ENCODE measurements around the gene TRIM71.
"Not testable (repeated sequence)": the region's sequence is repeated elsewhere in the genome, so short reads cannot be mapped to it uniquely, and the experiment has no call there.

TRIM71 gene

GRCh38 chr3:32903953-32904352 is 86.2 kb downstream of the TRIM71 start:
- Histone ChIP-seq H3K27me3 (ENCODE audit: control insufficient read depth, insufficient read depth, low read length) (no peaks in the 10 kb centered on the region), H3K9ac (ENCODE audit: low read length) (no peak overlapping the region), H3K4me1 (ENCODE audit: control insufficient read depth, insufficient read depth, low read length) (no peaks in the 10 kb centered on the region), H3K4me3 (ENCODE audit: low read length) (no peak overlapping the region), H3K9me3 (ENCODE audit: control insufficient read depth, low read length) (no peaks in the 10 kb centered on the region), H3K36me3 (ENCODE audit: control insufficient read depth, insufficient read depth, low read length) (no peaks in the 10 kb centered on the region)

- peaks cover 3% of the 10 kb centered on the region for H3K27me3 ChIP-seq (ENCODE audit: control insufficient read depth, insufficient read depth, low read length)
- H3K4me1 ChIP-seq (ENCODE audit: control insufficient read depth, insufficient read depth, low read length), result no peaks in the 10 kb centered on the region
- H3K9me3 ChIP-seq (ENCODE audit: control insufficient read depth, low read length), result no peaks in the 10 kb centered on the region
- H3K36me3 ChIP-seq (ENCODE audit: control insufficient read depth, insufficient read depth, low read length), result no peaks in the 10 kb centered on the region
- H3K9ac ChIP-seq (ENCODE audit: low read length), result no peak overlapping the region
- no peak overlapping the region for H3K4me3 ChIP-seq (ENCODE audit: low read length)
Observed at GRCh38 chr3:32909999-32910398, 92.2 kb downstream of the TRIM71 start.

- Histone ChIP-seq H3K36me3 (ENCODE audit: control insufficient read depth, insufficient read depth, low read length) (no peaks in the 10 kb centered on the region), H3K27me3 (ENCODE audit: control insufficient read depth, insufficient read depth, low read length) (peaks cover 3% of the 10 kb centered on the region), H3K4me3 (ENCODE audit: low read length) (no peak overlapping the region), H3K4me1 (ENCODE audit: control insufficient read depth, insufficient read depth, low read length) (no peaks in the 10 kb centered on the region), H3K9ac (ENCODE audit: low read length) (no peak overlapping the region), H3K9me3 (ENCODE audit: control insufficient read depth, low read length) (no peaks in the 10 kb centered on the region)
Observed at GRCh38 chr3:32910954-32911353, 93.2 kb downstream of the TRIM71 start.

GRCh38 chr3:32912046-32912445 is 94.2 kb downstream of the TRIM71 start:
- Histone ChIP-seq H3K36me3 (ENCODE audit: control insufficient read depth, insufficient read depth, low read length) (no peaks in the 10 kb centered on the region), H3K27me3 (ENCODE audit: control insufficient read depth, insufficient read depth, low read length) (peaks cover 3% of the 10 kb centered on the region), H3K9ac (ENCODE audit: low read length) (no peak overlapping the region), H3K4me3 (ENCODE audit: low read length) (no peak overlapping the region), H3K4me1 (ENCODE audit: control insufficient read depth, insufficient read depth, low read length) (no peaks in the 10 kb centered on the region), H3K9me3 (ENCODE audit: control insufficient read depth, low read length) (no peaks in the 10 kb centered on the region)

- Histone ChIP-seq H3K9me3 (ENCODE audit: control insufficient read depth, low read length) (no peaks in the 10 kb centered on the region), H3K4me1 (ENCODE audit: control insufficient read depth, insufficient read depth, low read length) (no peaks in the 10 kb centered on the region), H3K4me3 (ENCODE audit: low read length) (no peak overlapping the region), H3K9ac (ENCODE audit: low read length) (no peak overlapping the region), H3K27me3 (ENCODE audit: control insufficient read depth, insufficient read depth, low read length) (peaks cover 3% of the 10 kb centered on the region), H3K36me3 (ENCODE audit: control insufficient read depth, insufficient read depth, low read length) (no peaks in the 10 kb centered on the region)
Observed at GRCh38 chr3:32913790-32914446, 96.1 kb downstream of the TRIM71 start.

GRCh38 chr3:32919920-32920319 is 102.1 kb downstream of the TRIM71 start:
- no peaks in the 10 kb centered on the region for H3K9me3 ChIP-seq (ENCODE audit: control insufficient read depth, low read length)
- no peaks in the 10 kb centered on the region for H3K27me3 ChIP-seq (ENCODE audit: control insufficient read depth, insufficient read depth, low read length)
- no peaks in the 10 kb centered on the region for H3K4me1 ChIP-seq (ENCODE audit: control insufficient read depth, insufficient read depth, low read length)
- no peak overlapping the region for H3K4me3 ChIP-seq (ENCODE audit: low read length)
- H3K36me3 ChIP-seq (ENCODE audit: control insufficient read depth, insufficient read depth, low read length), result no peaks in the 10 kb centered on the region
- H3K9ac ChIP-seq (ENCODE audit: low read length), result no peak overlapping the region

GRCh38 chr3:32922078-32922477 is 104.3 kb downstream of the TRIM71 start:
- no peak overlapping the region for H3K4me3 ChIP-seq (ENCODE audit: low read length)
- no peaks in the 10 kb centered on the region for H3K9me3 ChIP-seq (ENCODE audit: control insufficient read depth, low read length)
- no peaks in the 10 kb centered on the region for H3K36me3 ChIP-seq (ENCODE audit: control insufficient read depth, insufficient read depth, low read length)
- H3K27me3 ChIP-seq (ENCODE audit: control insufficient read depth, insufficient read depth, low read length), result no peaks in the 10 kb centered on the region
- H3K4me1 ChIP-seq (ENCODE audit: control insufficient read depth, insufficient read depth, low read length), result no peaks in the 10 kb centered on the region
- no peak overlapping the region for H3K9ac ChIP-seq (ENCODE audit: low read length)

- Histone ChIP-seq H3K27me3 (ENCODE audit: control insufficient read depth, insufficient read depth, low read length) (no peaks in the 10 kb centered on the region), H3K9ac (ENCODE audit: low read length) (no peak overlapping the region), H3K4me3 (ENCODE audit: low read length) (no peak overlapping the region), H3K36me3 (ENCODE audit: control insufficient read depth, insufficient read depth, low read length) (no peaks in the 10 kb centered on the region), H3K9me3 (ENCODE audit: control insufficient read depth, low read length) (no peaks in the 10 kb centered on the region), H3K4me1 (ENCODE audit: control insufficient read depth, insufficient read depth, low read length) (no peaks in the 10 kb centered on the region)
Observed at GRCh38 chr3:32930161-32930560, 112.4 kb downstream of the TRIM71 start.

- H3K4me3 ChIP-seq (ENCODE audit: low read length); H3K9ac ChIP-seq (ENCODE audit: low read length); H3K27me3 ChIP-seq (ENCODE audit: control insufficient read depth, insufficient read depth, low read length); H3K4me1 ChIP-seq (ENCODE audit: control insufficient read depth, insufficient read depth, low read length); H3K9me3 ChIP-seq (ENCODE audit: control insufficient read depth, low read length); H3K36me3 ChIP-seq (ENCODE audit: control insufficient read depth, insufficient read depth, low read length): not testable (repeated sequence)
Observed at GRCh38 chr3:32931273-32931672, 113.5 kb downstream of the TRIM71 start.

- Histone ChIP-seq H3K9ac (ENCODE audit: low read length) (no peak overlapping the region), H3K9me3 (ENCODE audit: control insufficient read depth, low read length) (no peaks in the 10 kb centered on the region), H3K27me3 (ENCODE audit: control insufficient read depth, insufficient read depth, low read length) (no peaks in the 10 kb centered on the region), H3K4me3 (ENCODE audit: low read length) (no peak overlapping the region), H3K36me3 (ENCODE audit: control insufficient read depth, insufficient read depth, low read length) (no peaks in the 10 kb centered on the region), H3K4me1 (ENCODE audit: control insufficient read depth, insufficient read depth, low read length) (no peaks in the 10 kb centered on the region)
Observed at GRCh38 chr3:32934150-32934742, 116.4 kb downstream of the TRIM71 start.

- H3K9ac ChIP-seq (ENCODE audit: low read length), result no peak overlapping the region
- no peaks in the 10 kb centered on the region for H3K27me3 ChIP-seq (ENCODE audit: control insufficient read depth, insufficient read depth, low read length)
- H3K9me3 ChIP-seq (ENCODE audit: control insufficient read depth, low read length), result no peaks in the 10 kb centered on the region
- no peak overlapping the region for H3K4me3 ChIP-seq (ENCODE audit: low read length)
- H3K4me1 ChIP-seq (ENCODE audit: control insufficient read depth, insufficient read depth, low read length), result no peaks in the 10 kb centered on the region
- H3K36me3 ChIP-seq (ENCODE audit: control insufficient read depth, insufficient read depth, low read length), result no peaks in the 10 kb centered on the region
Observed at GRCh38 chr3:32937331-32937730, 119.5 kb downstream of the TRIM71 start.

GRCh38 chr3:32939531-32940284 is 121.9 kb downstream of the TRIM71 start:
- H3K9me3 ChIP-seq (ENCODE audit: control insufficient read depth, low read length); H3K27me3 ChIP-seq (ENCODE audit: control insufficient read depth, insufficient read depth, low read length); H3K4me1 ChIP-seq (ENCODE audit: control insufficient read depth, insufficient read depth, low read length); H3K36me3 ChIP-seq (ENCODE audit: control insufficient read depth, insufficient read depth, low read length); H3K9ac ChIP-seq (ENCODE audit: low read length); H3K4me3 ChIP-seq (ENCODE audit: low read length): not testable (repeated sequence)

Measured in mucosa of stomach (tissue), 1 donor.